GM18907 (cell line): ENCODE measurements around the gene ANKRD29.
A peak's percentile ranks its signal among the peaks of the same experiment; 100 is the strongest.
"Not testable (repeated sequence)": the region's sequence is repeated elsewhere in the genome, so short reads cannot be mapped to it uniquely, and the experiment has no call there.

Experiments
- ATAC-seq: cut with Tn5 transposase; IDR thresholded peaks from one replicate; pipeline ENCODE4 v1.9.1; 2021; ENCODE audit warnings: mild to moderate bottlenecking, moderate library complexity; ENCODE audit not compliant: unreplicated experiment

The ANKRD29 gene

GRCh38 chr18:23618862-23619387 is 43.8 kb downstream of the ANKRD29 start:
- ATAC-seq, result peak; percentile 55

- ATAC-seq, result peak; percentile 73
These were observed 45.2 kb downstream of the ANKRD29 start for GRCh38 chr18:23617412-23618014.

- no peak for ATAC-seq
These were observed 46.5 kb downstream of the ANKRD29 start for GRCh38 chr18:23616258-23616657.

- ATAC-seq, result no peak
These were observed 47.8 kb downstream of the ANKRD29 start for GRCh38 chr18:23614891-23615290.

GRCh38 chr18:23614413-23614812 is 48.3 kb downstream of the ANKRD29 start:
- no peak for ATAC-seq

- not testable (repeated sequence) for ATAC-seq
These were observed 49.6 kb downstream of the ANKRD29 start for GRCh38 chr18:23613091-23613475.

GRCh38 chr18:23612434-23613090 is 50.1 kb downstream of the ANKRD29 start:
- peak; percentile 50 for ATAC-seq

- no peak for ATAC-seq
These were observed 53.2 kb downstream of the ANKRD29 start for GRCh38 chr18:23609390-23610023.

GRCh38 chr18:23608211-23608610 is 54.5 kb downstream of the ANKRD29 start:
- ATAC-seq, result no peak

GRCh38 chr18:23605941-23606340 is 56.8 kb downstream of the ANKRD29 start:
- no peak for ATAC-seq

GRCh38 chr18:23599809-23600208 is 62.9 kb downstream of the ANKRD29 start:
- ATAC-seq, result no peak

- ATAC-seq, result no peak
These were observed 66.5 kb downstream of the ANKRD29 start for GRCh38 chr18:23596183-23596582.

- ATAC-seq, result no peak
These were observed 67.1 kb downstream of the ANKRD29 start for GRCh38 chr18:23595591-23595990.

- no peak for ATAC-seq
These were observed 69.0 kb downstream of the ANKRD29 start for GRCh38 chr18:23593720-23594119.

GRCh38 chr18:23592911-23593310 is 69.8 kb downstream of the ANKRD29 start:
- no peak for ATAC-seq

- ATAC-seq, result no peak
These were observed 71.7 kb downstream of the ANKRD29 start for GRCh38 chr18:23591011-23591410.

GRCh38 chr18:23588836-23589560 is 73.7 kb downstream of the ANKRD29 start:
- ATAC-seq, result no peak

- no peak for ATAC-seq
These were observed 75.5 kb downstream of the ANKRD29 start for GRCh38 chr18:23587220-23587642.

- ATAC-seq, result peak; percentile 93
These were observed 76.2 kb downstream of the ANKRD29 start, which contains the start of gene NPC1 for GRCh38 chr18:23586249-23587196. Gene NPC1, minus strand, starts transcription at chr18:23586506. Its CDS starts 163 bp downstream, at chr18:23586343.

GRCh38 chr18:23585897-23586248 is 76.8 kb downstream of the ANKRD29 start:
- no peak for ATAC-seq
